IPS DF 4.7 (cell line): ENCODE results near the gene NT5C1A.

Experiments
- DNase-seq: peaks from one replicate; pipeline ENCODE4 v3.0.0-alpha.2; 2013; ENCODE audit warnings: low spot score; ENCODE audit errors: extremely low read depth

The NT5C1A gene

DNA sequence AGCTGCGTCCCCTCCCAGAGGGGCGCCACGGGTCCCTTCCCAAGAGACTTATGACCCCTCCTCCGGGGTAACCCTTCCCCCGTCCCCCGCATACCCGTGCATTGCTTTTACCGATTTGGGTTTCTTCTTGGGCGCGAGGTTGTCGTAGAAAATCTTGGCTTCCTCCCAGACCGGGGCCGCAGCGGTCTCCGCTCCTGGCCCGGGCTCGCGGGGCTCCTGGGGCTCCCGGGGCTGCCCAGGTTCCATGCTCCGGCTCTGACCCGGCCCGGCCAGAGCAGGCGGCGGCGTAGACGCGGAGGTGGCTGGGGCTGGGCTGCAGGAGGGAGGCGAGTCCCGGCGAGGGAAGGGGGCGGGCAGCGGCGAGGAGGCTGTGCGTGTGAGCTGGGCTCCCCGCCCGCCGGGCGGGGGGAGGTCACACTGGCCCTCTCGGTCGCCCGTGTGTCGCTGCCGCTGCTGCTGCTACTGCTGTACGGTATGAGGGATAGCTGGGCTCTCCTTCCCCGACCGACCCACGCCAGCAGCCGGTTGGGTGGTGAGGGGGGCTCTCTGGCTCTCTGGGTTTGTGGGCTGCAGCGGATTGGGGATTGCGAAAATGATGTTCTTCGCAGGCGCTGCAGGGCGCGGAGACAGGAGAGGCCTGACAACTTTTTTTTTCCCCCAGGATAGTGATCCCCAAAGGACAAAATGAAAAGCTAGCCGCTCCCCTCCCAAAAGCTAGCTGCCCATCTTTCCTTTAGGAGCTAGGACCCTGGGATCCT is at the start of gene NT5C1A:
Gene NT5C1A, minus strand, starts transcription at position 315 of the 758 bp plus-strand sequence. Its CDS starts 69 bp downstream, at position 246.
- no peak for DNase-seq

DNA sequence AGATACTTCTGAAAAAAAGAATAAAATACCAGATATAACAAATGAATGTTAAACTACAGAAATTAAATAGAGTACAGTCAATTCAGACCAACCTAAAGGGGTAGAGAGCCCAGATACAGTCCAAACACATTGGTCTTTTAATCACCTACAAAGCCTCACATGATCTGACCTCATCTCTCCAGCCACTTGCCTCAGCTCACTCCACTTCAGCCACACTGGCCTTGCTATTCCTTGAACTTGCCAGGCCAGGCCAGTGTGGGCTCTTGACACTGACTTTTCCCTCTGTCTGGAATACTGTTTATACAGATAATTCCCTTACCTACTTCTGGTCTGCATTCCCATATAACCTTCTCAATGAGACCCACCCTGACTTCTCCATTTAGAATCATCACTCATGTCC is 49.8 kb upstream of the NT5C1A start:
- no peak for DNase-seq

DNA sequence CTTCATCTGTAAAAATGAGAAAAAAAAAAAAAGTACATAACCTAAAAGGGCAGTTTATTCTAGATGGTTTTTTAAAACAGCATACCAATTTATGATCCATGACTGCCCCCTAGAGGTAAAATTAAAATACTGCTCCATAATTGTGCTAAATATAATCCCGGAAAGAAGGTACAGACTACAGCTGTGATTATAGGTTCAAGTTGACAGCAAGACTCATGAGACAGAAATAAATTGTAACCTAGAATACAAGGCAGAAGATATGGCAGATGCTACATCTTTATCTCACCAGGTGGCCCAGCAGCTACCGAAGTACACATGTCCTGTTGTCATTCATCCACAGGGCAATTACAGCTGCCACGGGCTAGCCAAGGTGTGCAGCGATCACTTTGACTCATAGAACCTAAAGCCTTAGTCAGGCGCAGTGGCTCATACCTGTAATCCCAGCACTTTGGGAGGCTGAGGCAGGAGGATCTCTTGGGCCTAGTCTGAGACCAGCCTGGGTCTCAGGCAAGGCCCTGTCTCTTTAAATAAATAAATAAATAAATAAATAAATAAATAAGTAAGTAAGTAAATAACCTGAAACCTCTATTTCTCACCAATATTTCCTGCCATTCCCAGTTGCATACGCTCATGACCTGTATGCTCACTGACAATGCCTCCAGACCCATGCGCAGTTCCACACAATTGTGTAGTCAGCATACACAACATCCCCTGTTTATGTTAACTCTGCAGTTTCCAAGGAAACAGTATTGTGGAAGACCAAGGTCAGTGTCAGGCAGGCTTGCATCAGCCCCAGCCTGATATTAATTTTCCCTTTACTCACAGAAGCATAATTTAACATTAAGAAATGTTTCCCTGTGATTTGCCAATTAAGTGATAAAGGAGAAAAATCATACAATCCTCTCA is 48.4 kb upstream of the NT5C1A start:
- no peak for DNase-seq

DNA sequence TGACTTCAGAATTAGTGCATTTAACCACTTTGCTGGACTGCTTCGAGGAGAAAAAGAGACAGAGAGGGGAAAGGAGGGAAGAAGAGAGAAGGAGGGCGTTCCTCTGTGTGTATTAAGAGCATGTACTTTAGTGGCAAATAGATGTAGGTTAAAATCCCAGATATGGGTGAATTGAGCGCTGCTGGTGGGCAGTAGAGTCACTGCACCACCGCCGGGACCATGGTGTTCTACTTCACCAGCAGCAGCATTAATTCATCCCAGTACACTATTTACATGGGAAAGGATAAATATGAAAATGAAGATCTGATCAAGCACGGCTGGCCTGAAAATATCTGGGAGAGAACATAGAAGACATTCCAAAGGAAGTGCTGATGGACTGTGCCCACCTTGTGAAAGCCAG is 45.9 kb upstream of the NT5C1A start:
- DNase-seq, result no peak

DNA sequence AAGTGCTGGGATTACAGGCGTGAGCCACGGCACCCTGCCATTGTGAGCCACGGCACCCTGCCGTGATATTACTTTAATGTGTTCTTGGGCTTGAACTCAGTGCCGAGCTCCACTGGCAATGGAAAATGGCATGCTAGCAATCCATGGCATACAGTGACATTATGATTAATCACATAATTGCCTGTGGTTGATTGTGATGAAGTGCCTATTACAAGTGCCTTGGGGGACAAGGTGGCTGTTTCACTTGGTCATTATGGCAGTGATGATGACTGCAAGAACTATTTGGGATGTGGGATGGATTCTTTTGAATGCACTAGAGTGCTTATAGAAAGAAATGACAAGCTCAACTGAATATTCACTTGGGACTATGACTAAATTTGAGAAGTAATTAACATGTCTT is 41.6 kb upstream of the NT5C1A start:
- DNase-seq, result no peak

DNA sequence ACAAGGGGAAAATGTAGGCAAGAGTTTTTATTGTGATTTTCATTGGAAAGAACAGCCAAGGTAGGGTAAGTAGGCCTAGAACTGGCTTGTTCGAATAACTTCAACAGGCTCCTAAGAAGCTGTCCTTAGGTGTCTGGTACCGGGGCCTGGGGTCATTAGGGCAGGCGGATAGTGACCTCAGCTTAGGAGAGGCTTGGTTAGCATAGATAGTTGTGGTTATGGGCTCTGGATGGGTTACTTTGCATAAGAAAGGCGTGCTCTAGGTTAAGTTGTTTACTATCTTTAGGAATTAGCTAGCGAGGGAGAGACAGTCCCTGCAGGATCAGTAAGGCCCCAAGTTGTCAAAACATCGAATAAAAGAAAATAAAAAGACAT is 40.0 kb upstream of the NT5C1A start:
- no peak for DNase-seq

DNA sequence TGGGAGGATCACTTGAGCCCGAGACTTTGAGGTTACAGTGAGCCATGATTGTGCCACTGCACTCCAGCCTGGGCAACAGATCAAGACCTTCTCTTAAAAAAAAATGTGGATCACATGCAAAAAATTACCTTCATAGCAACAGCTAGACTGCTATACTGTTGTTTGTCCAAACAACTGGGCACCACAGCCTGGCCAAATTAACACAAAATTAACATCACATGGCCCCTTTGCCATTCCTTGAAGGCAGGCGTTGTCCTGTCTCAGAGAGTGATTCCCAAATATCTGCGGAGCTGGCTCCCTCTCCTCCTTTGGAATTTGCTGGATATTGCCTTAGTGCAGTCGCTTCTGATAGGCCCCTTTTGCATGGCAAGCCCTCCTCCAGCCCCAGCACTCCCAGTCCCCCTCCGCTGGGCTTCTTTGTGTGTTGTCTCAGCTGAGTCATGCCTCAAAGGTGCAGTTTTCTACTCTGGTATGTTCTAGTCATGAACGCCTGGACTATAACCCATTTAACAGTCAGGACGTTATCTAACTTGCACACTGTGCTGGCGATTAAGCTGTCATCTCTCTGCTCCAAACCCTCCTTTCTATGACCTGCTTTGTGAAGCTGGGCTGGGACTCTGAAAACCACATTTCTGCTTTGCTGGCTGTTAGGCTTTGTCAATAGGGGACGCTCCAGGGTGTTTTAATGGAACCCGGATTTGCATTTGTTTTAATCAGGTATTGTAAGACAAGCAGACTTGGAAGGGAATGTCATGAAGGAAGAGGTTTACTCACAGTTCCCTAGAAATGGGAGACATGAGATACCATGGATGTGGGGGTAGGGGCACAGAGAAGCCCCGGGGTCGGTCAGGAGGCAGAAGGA is 39.4 kb upstream of the NT5C1A start:
- DNase-seq, result no peak

DNA sequence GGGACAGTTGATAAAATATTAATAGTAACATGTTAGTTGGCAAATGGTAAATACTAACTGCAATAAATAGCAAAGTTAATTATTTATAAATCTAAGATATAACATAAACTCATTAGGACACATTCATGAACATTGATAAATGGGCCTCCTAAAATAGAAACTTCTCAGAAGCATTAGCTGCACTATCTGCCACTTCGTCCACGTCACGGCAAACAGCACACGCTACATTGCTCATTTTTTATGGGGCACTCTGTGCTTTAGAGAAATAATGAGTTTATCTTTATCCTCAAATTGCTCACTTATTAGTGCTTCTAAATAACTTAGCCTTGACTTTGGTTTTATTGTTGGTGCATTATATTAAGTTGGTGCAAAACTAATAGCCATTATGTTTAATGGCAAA is 35.6 kb upstream of the NT5C1A start:
- no peak for DNase-seq

DNA sequence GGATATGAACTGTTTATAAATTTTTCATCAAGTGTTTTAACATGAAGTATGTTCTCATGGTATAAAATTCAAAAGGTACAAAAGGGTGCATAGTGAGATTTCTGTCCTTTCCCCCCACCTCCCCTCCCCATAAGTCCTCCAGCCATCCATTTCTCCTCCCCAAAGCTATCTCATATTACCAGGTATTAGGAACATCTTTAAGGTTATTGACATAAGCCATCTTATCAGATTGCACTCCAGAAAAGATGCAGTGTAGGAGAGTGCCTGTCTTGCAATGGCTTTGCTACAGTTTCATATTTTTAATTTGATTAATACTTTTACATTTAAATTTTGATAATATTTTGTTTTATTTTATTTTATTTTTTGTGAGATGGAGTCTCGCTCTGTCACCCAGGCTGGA is 32.9 kb upstream of the NT5C1A start:
- DNase-seq, result no peak

DNA sequence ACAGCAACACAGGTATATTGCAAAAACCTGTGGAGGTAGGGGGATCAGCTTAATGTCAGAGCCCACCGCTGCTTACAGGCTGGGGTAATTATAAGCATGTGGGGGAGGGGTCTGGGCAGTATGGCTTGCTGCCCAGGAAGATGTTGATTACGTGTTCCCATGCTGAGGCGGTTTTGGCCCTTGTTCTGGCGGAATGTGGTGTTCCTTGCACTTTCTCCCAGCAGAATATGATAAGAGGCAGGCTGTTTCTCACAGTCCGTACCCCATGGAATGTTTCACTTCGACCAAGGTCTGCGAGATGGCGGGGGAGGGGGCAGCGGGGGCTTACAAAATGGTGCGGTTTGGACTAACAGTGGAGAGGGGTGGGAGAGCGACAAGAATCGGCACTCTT is 29.1 kb upstream of the NT5C1A start:
- no peak for DNase-seq

DNA sequence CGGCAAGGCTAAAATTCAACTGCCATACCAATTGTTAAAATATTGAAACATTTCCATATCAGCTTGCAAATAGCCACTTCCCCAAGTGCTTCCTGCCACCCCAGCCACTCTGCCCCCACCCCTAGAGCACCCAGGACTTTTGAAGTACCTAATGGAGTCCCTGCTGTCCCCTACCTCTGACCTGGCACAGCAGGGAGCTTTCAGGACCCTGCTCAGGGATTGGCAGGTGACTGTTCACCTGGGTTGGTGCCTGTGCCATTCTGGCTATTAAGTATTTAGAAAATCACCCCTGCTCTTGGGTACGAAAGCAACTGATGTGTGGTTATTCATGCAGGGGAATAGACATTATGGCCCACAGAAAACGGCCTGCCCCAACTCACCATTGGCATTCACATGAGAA is 28.4 kb upstream of the NT5C1A start:
- no peak for DNase-seq

DNA sequence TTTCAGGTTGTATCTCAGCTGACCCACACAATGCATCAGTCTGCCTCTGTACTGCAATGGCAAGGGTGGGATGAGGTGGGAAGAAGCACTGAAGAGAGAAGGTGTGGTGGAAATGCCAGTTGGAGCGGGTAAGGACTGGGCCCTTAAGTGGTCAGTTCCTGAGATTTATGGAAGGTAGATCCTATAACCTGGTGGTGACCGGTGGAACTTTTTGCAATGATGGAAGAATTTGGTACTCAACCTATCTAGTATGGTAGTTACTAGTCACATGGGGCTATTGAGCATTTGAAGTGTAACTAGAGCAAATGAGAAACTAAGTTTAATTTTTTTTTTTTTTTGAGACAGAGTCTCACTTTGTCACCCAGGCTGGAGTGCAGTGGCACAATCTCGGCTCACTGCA is 27.5 kb upstream of the NT5C1A start:
- DNase-seq, result no peak

DNA sequence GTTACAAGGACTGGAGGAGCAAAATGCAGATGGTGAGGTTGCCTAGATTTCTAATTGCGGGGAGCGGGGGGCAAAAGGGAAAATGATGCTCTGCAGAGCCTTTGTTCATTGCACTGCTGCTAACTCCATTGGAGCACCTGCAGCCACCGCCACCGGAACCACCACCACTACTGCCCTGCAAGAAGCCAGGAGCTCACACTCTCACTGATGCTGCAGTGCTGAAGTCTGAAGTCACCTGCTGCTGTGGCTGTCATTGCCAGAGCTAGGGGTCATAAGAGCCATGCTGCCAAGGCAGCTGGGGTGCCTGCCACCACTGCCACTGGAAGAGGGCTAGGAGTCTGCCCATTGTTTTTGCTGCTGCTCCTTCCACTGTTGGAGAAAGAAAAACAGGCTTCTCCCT is 26.7 kb upstream of the NT5C1A start:
- DNase-seq, result no peak

DNA sequence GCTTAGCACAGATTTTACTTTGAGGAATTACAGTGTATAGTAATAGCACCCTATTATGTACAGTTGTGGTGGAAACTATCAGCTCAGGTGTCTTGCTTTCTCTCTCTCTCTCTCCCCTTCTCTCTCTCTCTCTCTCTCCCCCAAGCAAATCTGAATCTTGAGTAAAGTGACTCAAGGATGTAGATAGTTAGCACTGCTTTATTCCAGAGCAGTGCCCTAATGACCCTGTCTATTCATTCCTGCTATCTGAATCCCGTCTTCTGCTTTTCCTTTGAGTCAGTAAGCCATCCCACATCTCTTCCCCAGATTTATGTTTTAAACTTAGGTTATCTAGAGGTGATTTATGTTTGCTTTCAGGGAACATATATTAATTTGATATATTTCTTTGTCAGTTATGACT is 24.5 kb upstream of the NT5C1A start:
- no peak for DNase-seq

DNA sequence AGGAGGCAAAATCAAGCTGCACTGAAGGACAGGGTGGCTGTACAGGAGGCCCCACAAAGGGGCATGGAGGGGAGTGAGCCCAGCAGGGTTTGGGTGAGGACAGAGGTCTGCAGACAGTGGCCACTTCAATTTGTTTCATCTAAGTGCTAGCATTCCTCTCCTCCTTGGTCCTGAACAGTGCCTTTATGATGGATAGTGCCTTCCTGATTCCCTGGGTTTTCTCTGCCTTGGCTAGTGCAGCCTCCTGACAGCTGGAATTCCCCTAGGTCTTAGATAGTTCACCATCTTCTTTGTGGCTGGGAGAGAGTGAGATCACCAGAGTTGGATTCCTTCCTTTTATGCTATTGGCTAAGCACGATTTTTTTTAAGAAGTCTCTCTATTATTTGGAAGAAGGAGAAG is 23.1 kb upstream of the NT5C1A start:
- no peak for DNase-seq

DNA sequence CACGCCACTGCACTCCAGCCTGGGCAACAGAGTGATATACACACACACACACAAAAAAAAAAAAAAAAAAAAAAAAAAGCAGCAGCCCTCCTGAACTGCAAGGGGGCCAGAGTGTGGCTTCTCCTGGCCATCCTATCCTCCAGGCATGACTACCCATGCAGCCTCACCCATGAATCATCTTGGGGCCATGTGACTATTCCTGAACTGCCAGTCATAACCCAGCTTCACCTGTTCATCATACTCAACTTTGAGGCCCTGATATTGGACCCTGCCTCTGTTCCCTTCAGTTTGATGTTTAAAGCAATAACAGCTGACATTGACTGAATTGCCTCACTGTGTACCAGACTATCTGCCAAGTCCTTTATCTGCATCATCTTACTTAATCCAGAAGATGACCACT is 22.1 kb upstream of the NT5C1A start:
- no peak for DNase-seq

DNA sequence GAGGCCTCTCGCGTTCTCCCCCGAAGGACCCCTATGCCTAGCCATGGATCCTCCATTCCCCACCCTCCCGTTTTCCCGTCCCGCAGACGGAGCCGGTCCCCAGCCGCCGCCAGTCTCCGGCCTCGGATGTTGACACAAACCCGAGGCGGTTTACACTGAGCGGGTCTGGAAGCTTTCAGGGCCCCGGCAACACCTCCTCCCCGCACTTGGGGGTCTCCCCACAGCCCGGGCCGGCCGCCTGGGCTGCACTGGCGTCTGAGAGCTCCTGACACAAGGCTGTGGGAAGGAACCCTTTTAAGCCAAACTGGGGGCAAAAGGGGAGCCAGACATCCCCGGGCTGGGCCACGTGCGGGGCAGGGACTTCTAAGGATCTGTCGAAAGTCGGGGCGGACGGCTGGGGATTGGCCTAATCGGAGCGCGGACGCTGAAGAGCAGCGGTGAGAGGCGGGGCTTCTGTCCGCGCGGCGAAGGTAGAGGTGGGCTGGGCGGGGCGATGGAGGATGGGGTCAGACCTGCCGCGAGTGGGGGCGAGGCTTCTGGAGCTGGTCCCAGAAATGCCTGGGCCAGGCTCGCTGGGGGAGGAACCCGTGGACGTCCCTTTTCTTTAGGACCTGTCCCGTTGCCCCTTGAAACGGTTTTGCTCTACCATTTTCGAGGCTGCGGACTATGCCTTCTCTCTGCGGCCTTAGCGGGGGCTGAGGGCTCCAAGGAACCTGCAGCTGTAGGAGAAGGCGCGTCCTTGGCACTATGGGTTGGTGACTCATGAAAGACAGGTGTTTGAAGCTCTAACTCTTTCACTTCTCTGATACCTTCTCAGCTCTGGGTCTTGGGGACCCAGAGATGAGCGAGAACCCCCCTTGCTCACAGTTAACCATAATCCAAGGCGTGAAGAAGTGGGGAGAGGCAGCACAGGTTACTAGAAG is 20.5 kb upstream of the NT5C1A start:
- DNase-seq, result no peak

DNA sequence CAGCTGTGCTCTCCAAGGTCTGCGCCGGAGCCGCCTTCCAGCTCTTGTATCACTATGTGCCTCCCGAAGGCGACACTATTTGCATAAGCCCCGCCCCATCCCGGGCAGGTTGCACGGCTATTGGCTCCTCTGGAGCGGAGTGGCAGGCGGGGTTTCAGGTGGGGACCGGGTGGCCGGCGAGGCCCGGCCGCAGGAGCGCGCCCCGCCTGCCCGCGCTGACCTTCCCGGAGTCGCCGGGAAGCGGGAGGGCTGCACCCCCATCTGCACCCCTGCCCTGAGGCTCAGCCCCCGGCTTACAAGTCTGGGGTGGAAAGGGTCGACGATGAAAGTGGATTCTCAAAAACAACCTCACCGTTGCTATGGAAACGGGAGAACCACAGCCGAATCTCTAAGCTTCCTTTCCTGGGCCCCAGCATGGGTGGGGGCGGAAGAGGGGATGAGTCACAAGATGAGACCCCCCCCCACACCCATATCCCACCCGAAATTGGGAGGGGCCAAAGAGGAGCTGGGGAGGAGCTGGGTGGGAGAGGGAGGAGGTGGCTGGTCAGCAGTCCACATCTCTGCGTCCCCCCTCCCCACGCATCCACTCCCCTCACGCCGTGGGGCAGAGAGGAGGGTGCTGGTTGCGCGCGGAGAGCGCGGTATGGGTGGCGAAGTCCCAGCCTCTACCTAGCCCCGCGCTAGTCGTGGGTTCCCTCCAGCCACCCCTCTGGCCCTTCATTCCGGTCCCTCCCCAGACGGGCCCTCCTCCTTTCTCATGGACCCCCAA is 19.7 kb upstream of the NT5C1A start, which contains the start of gene HPCAL4:
Gene HPCAL4, minus strand, starts transcription at position 51 of the 769 bp plus-strand sequence. CDS start 6,830 bp downstream, outside the sequence.
- DNase-seq, result no peak

DNA sequence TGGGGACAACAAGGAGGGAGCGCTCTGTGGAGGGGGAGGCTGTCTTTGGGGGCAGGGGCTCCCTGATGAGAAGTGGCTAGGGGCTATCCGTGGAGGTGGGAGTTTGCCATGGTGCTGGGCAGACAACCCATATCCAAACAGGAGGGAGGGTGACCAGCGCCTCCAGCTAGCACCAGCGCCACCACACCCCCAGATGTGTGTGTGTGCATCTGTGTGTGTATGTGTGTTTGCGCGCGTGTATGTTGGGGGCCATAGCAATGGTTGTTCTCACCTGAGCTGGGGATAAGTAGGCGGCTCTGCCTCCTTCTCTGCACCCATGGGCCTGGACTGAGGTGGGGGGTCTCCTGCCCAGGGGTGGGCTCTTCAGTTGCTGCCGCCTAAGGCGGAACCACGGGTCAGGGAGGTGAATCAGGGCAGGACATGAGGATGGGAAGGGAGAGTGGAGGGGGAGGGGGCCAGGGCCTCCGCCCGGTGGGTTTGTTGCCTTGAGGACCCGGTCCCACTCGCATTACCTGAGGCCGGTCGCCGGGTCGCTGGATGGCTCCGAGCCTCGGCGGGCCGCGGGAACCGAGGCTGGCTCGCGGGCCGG is 19.0 kb upstream of the NT5C1A start:
- no peak for DNase-seq
